MM.1S (cell line): ENCODE measurements around the gene PDX1.

Experiments
- CTCF ChIP-seq: fragments of 300-600 bp; sonication (generic); IDR thresholded peaks from 2 replicates; pipeline ENCODE4 v1.5.1; 2016; ENCODE audit warnings: antibody characterized with exemption, low read length, mixed read lengths
- EZH2 ChIP-seq: fragments of 300-600 bp; sonication (generic); optimal IDR thresholded peaks from 2 replicates; pipeline ENCODE3; 2017; ENCODE audit warnings: low read depth, mild to moderate bottlenecking, antibody characterized with exemption, low read length, mixed read lengths

GRCh38 chr13:27921961-27922882, 2.4 kb downstream of the PDX1 start:
- TF ChIP-seq CTCF (no peak), EZH2 (no peak)
